SK-N-MC (cell line): Measurements from ENCODE around the gene FPR1.
"Not testable (repeated sequence)": the region's sequence is repeated elsewhere in the genome, so short reads cannot be mapped to it uniquely, and the experiment has no call there.

Experiments
- DNase-seq: peaks from one replicate; pipeline ENCODE4 v3.0.0-alpha.2; 2011; ENCODE audit warnings: low read depth, low spot score
- H3K27ac ChIP-seq: fragments of 200-600 bp; sonication (generic); 2 replicates; pipeline ENCODE4 v1.5.1; 2016; ENCODE audit warnings: mixed run types
- H3K36me3 ChIP-seq: fragments of 200-600 bp; sonication (generic); 2 replicates; pipeline ENCODE4 v1.6.1; 2017; ENCODE audit warnings: antibody characterized with exemption, low read length, mixed read lengths; ENCODE audit not compliant: insufficient read depth
- H3K4me3 ChIP-seq: fragments of 200-600 bp; sonication (generic); 2 replicates; pipeline ENCODE4 v1.5.1; 2016
- H3K9ac ChIP-seq: fragments of 200-600 bp; sonication (generic); 2 replicates; pipeline ENCODE4 v1.8.0; 2017; ENCODE audit warnings: mixed run types, mixed read lengths; ENCODE audit not compliant: insufficient read length
- H3K9me3 ChIP-seq: fragments of 200-600 bp; sonication (generic); 2 replicates; pipeline ENCODE4 v1.6.1; 2017; ENCODE audit warnings: low read depth, mild to moderate bottlenecking, antibody characterized with exemption, low read length, moderate library complexity, mixed read lengths
- EZH2 ChIP-seq: fragments of 200-600 bp; sonication (generic); IDR thresholded peaks from one replicate; pipeline ENCODE4 v1.6.1; 2017; ENCODE audit warnings: antibody characterized with exemption
- FOXP2 ChIP-seq: optimal IDR thresholded peaks from 2 replicates; pipeline ENCODE3; 2011; ENCODE audit warnings: mild to moderate bottlenecking, moderate library complexity; ENCODE audit not compliant: insufficient read depth; ENCODE audit errors: extremely low read length, control extremely low read depth
- POLR2AphosphoS5 ChIP-seq: IDR thresholded peaks from 2 replicates; pipeline ENCODE4 v1.6.1; 2012; ENCODE audit warnings: mild to moderate bottlenecking, low read depth, low read length, borderline replicate concordance

FPR1 gene

DNA sequence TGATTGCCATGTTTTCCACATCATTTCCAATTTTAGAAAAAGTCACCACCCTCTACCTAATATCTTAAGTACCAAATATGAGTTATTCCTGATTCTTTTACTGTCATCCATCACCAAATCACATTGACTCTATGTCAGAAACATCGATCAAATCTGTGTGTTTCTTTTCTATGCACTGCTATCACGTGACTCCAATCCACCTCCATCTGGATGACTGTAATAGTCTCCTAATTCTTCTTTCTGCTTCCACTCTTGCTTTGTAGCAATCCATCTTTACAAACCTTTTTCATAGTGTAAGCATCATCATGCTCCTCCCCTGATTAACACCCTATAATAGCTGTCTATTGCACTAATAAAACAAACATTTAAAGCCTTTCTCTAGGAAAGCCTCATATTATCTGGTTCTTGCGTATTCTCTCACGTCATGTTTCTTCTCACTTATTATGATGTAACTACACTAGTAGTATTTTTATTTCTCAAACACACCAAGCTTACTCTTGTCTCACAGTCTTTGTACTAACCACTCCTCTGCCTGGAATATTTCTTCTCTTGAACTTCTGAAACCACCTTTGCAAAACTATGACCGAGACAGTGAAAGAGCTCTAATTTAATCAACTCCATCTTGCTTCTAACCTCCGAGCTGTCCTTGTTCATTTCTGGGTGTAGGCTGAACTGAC is 32.6 kb upstream of the FPR1 start:
- H3K36me3 ChIP-seq: no peaks in the 10 kb centered on the region
- H3K27ac ChIP-seq: no peak overlapping the region
- no peak overlapping the region for H3K4me3 ChIP-seq
- TF ChIP-seq FOXP2: no peak
- no peak for TF ChIP-seq EZH2
- TF ChIP-seq POLR2AphosphoS5: no peak
- no peak for DNase-seq
- H3K9ac ChIP-seq: no peak overlapping the region
- H3K9me3 ChIP-seq: no peaks in the 10 kb centered on the region

GRCh38 chr19:51783372-51783771 is 31.7 kb upstream of the FPR1 start:
- no peak for DNase-seq
- TF ChIP-seq POLR2AphosphoS5 (no peak), EZH2 (no peak), FOXP2 (no peak)

DNA sequence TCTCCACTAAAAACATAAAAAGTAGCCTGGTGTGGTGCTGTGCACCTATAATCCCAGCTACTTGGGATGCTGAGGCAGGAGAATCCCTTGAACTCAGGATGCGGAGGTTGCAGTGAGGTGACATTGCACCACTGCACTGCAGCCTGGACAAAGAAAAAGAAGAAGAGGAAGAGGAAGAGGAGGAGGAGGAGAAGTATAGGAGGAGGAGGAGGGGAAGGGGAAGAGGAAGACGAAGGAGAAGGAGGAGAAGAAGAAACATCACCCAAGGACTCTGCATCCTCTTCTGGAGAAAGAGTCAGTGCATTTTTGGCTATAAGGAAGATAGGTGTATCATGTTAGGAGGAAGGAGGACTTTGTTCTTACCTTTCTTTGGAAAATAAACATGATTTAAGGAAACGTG is 30.3 kb upstream of the FPR1 start:
- H3K36me3 ChIP-seq: no peaks in the 10 kb centered on the region
- no peak overlapping the region for H3K27ac ChIP-seq
- no peak for TF ChIP-seq POLR2AphosphoS5
- no peak for TF ChIP-seq FOXP2
- TF ChIP-seq EZH2: no peak
- H3K9ac ChIP-seq: no peak overlapping the region
- no peaks in the 10 kb centered on the region for H3K9me3 ChIP-seq
- no peak for DNase-seq
- no peak overlapping the region for H3K4me3 ChIP-seq

More at GRCh38 chr19:51783372-51783771, 31.7 kb upstream of the FPR1 start:
- H3K9me3 ChIP-seq: no peaks in the 10 kb centered on the region
- no peaks in the 10 kb centered on the region for H3K36me3 ChIP-seq
- H3K27ac ChIP-seq: no peak overlapping the region
- no peak overlapping the region for H3K4me3 ChIP-seq
- H3K9ac ChIP-seq: no peak overlapping the region

DNA sequence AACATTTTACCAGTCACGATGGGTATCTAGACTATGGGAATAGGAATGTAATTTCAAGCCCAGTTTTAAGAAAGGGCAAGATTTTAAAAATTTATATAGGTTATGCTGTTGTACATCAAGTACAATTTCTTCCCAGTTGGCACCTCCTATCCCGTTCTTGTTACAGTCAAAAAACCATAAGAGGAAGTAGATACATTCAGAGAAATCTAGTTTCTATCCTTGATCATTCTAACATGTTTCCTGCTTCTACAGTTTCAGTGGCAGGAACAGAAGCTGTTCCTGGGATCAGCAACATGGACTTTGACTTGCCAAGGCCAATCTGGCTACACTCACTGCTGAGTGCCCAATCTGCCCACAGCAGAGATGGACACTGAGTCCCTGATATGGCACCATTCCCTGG is 28.6 kb upstream of the FPR1 start:
- no peaks in the 10 kb centered on the region for H3K9me3 ChIP-seq
- H3K27ac ChIP-seq: no peak overlapping the region
- DNase-seq: no peak
- no peak for TF ChIP-seq POLR2AphosphoS5
- no peak for TF ChIP-seq FOXP2
- no peak for TF ChIP-seq EZH2
- H3K4me3 ChIP-seq: no peak overlapping the region
- H3K9ac ChIP-seq: no peak overlapping the region
- H3K36me3 ChIP-seq: no peaks in the 10 kb centered on the region

- DNase-seq: no peak
- TF ChIP-seq POLR2AphosphoS5 (no peak), EZH2 (no peak), FOXP2 (no peak)
- no peaks in the 10 kb centered on the region for H3K36me3 ChIP-seq
- no peaks in the 10 kb centered on the region for H3K9me3 ChIP-seq
- no peak overlapping the region for H3K9ac ChIP-seq
- no peak overlapping the region for H3K4me3 ChIP-seq
- H3K27ac ChIP-seq: no peak overlapping the region
Observed at GRCh38 chr19:51779703-51780102, 28.0 kb upstream of the FPR1 start.

- DNase-seq: no peak
- Histone ChIP-seq H3K9ac (no peak overlapping the region), H3K27ac (no peak overlapping the region), H3K9me3 (no peaks in the 10 kb centered on the region), H3K4me3 (no peak overlapping the region), H3K36me3 (no peaks in the 10 kb centered on the region)
- TF ChIP-seq POLR2AphosphoS5: no peak
Observed at GRCh38 chr19:51779181-51779580, 27.5 kb upstream of the FPR1 start.

DNA sequence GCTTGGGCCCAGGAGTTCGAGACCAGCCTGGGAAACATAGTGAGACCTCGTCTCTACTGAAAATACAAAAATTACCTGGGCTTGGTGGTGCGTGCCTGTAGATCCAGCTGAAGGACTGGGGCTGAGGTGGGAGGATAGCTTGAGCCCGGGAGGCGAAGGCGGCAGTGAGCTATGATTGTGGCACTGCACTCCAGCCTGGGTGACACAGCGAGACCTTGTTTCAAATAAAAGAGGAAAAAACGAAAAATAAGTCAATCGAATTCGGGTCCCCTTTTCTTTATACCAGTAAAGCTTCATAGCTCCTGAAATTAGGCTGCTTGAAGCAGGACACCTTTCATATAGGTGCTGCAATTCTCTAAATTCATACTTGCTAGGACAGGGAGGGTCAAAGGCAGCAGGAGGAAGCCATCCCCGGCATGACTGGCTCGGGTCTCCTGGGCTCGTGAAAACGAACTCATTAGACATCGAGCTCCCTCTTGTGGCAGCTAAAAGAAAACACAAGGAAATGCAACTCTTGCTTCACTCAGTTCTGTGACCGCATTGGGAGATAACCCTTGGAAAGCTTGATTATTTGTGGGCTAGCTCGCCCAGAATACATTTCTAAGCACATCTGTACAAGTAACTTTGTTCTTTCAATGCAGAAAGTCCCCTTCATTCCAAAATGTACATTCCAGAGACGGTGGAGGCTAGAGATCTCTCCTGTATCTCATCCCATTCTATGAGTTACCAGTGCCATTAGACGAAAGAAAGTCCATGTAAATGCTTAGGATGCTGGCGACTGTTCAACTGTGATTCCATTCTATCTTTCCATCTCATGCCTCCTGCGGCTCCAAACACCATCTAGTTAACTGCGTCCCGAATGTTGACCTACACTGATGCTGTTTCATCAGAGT is 26.1 kb upstream of the FPR1 start:
- H3K27ac ChIP-seq: no peak overlapping the region
- TF ChIP-seq POLR2AphosphoS5 (no peak), FOXP2 (no peak), EZH2 (no peak)
- no peaks in the 10 kb centered on the region for H3K9me3 ChIP-seq
- H3K4me3 ChIP-seq: no peak overlapping the region
- no peaks in the 10 kb centered on the region for H3K36me3 ChIP-seq
- DNase-seq: peak; percentile 44
- H3K9ac ChIP-seq: no peak overlapping the region

DNA sequence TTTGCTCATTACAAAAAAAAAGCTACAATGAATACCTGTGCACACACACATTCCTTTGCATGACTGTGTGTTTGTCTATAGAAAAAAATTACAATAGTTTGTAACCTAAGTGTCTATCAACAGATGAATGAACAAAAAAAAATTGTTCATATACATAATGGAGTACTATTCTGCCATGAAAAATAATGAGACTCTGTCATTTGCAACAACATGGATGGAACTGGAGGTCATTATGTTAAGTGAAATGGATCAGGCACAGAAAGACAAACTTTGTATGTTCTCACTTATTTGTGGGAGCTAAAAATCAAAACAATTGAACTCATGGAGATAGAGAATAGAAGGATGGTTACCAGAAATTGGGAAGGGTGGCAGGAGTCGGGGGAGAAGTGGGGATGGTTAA is 24.9 kb upstream of the FPR1 start:
- H3K9me3 ChIP-seq, H3K36me3 ChIP-seq, DNase-seq, H3K27ac ChIP-seq, H3K9ac ChIP-seq, H3K4me3 ChIP-seq: not testable (repeated sequence)

GRCh38 chr19:51772977-51773376 is 21.3 kb upstream of the FPR1 start:
- Histone ChIP-seq H3K9me3 (no peaks in the 10 kb centered on the region), H3K27ac (no peak overlapping the region), H3K4me3 (no peak overlapping the region), H3K9ac (no peak overlapping the region), H3K36me3 (no peaks in the 10 kb centered on the region)
- DNase-seq: no peak
- TF ChIP-seq FOXP2 (no peak), EZH2 (no peak), POLR2AphosphoS5 (no peak)
